ENCODE data around the gene PLTP.
"Not testable (repeated sequence)": the region's sequence is repeated elsewhere in the genome, so short reads cannot be mapped to it uniquely, and the experiment has no call there.

Gene PLTP

GRCh38 chr20:45938727-45939438 lies 26.9 kb upstream of the PLTP start:
- Histone ChIP-seq H3K27me3 (no peaks in the 10 kb centered on the region), H4K20me1 (peaks cover 0 to 52% (median 26%) of the 10 kb centered on the region in 11 experiments; a peak in 14 of 22 replicates), H3K9me3 (replicated peaks in 1 of 11) (no peaks in the 10 kb centered on the region), H3K36me3 (peaks cover 68 to 74% (median 71%) of the 10 kb centered on the region in 11 experiments), H3K4me1 (peaks cover 7 to 42% (median 16%) of the 10 kb centered on the region in 10 experiments), H3K4me3 (no peak overlapping the region), H3K27ac (no peak overlapping the region), H3K4me2 (no peak overlapping the region), H3K9ac (peak overlapping the region in 3 of 11 experiments; percentile 0 to 27 (median 2); a peak in 3 of 22 replicates)
- TF ChIP-seq Cebpa-rat (IDR thresholded peaks at IDR 0.05): no peak

DNA sequence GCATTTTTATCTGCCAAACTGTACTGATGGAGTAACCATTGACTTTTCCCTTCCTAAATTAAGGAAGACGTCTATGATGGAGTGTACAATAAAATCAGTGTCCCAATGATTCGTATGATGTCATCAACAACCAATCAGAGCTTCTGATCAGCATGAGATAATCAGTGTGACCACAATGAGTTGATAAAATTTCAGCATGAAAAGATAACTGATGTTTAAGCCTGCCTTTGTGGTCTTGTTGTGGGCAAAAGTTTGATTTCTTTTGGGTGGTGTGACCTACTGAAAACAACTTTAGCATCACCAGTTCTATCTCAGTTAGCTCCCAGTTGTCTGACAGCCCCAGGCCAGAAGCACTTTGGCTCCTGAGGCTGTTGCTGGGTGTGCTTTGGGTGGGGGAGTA lies 25.8 kb upstream of the PLTP start:
- Histone ChIP-seq H3K36me3 (peaks cover 57 to 63% (median 60%) of the 10 kb centered on the region in 11 experiments), H3K27me3 (no peaks in the 10 kb centered on the region), H3K9ac (peak overlapping the region in 4 of 11 experiments; percentile 0 to 39 (median 14); a peak in 3 of 22 replicates), H3K4me1 (peaks cover 18 to 43% (median 26%) of the 10 kb centered on the region in 10 experiments), H4K20me1 (peaks cover 0 to 63% (median 29%) of the 10 kb centered on the region in 11 experiments; a peak in 15 of 22 replicates), H3K9me3 (replicated peaks in 1 of 11) (no peaks in the 10 kb centered on the region), H3K4me2 (no peak overlapping the region), H3K27ac (peak overlapping the region in 2 of 11 experiments; percentile 10 to 39; a peak in 2 of 22 replicates), H3K4me3 (no peak overlapping the region)
- TF ChIP-seq Cebpa-rat (IDR thresholded peaks at IDR 0.05): no peak

- peak overlapping the region; percentile 77 to 99 (median 86) for H3K4me2 ChIP-seq
- H3K9ac ChIP-seq: peak overlapping the region; percentile 99 to 100 (median 100)
- H3K27ac ChIP-seq: peak overlapping the region; percentile 99 to 100 (median 100)
- no peaks in the 10 kb centered on the region for H3K9me3 ChIP-seq (replicated peaks in 1 of 11)
- peaks cover 0 to 62% (median 29%) of the 10 kb centered on the region in 11 experiments; a peak in 15 of 22 replicates for H4K20me1 ChIP-seq
- peak overlapping the region; percentile 78 to 98 (median 86) for H3K4me3 ChIP-seq
- H3K27me3 ChIP-seq: no peaks in the 10 kb centered on the region
- TF ChIP-seq Cebpa-rat (IDR thresholded peaks at IDR 0.05): no peak
- H3K4me1 ChIP-seq: peaks cover 18 to 44% (median 26%) of the 10 kb centered on the region in 10 experiments
- H3K36me3 ChIP-seq: peaks cover 38 to 42% (median 40%) of the 10 kb centered on the region in 11 experiments
Observed at GRCh38 chr20:45935416-45936046, 23.6 kb upstream of the PLTP start.

DNA sequence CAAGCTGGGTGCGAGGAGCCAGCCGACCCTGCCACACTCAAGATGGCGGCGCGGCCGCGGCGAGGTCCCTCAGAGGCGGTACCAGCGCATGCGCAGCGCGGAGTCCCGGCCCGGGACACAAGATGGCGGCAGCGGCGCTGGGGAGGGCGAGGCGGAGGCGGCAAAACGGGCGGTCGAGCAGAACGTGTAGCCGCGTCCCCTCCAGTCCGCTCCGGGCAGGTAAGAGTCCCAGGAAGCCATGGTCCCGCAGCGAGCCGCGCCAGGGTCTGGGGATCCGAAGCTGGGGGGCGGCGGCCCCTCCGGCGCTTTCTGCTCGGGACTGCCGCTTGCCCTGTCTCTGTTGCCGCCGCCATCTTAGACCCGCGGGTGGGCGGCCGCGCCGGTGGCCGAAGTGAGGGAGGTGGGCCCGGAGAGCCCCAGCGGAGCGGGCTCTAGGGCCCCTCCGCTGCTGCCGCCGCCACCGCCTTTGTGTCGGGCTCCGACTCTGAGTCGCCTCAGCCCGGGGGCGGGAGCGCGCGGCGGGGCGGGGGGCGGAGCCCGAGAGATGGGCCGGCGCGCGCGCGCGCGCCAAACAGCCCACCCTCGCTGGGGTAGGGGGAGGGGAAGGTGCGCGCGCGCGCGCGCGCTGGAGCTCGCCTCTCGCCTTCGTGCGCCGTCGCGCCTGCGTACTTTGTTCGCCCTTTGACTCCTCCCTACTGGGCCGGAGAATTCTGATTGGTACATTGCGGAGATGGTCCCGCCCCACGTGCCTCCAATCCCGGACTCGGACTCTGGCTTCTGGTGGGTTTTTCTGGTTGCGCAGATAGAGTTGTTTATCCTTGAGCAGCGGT lies 22.8 kb upstream of the PLTP start, which contains the start of gene PCIF1:
Gene PCIF1 (plus strand): TSS at position 98 of the 830 bp plus-strand sequence. CDS start 4,317 bp downstream, outside the sequence.
- H3K4me1 ChIP-seq: peaks cover 18 to 44% (median 26%) of the 10 kb centered on the region in 10 experiments

GRCh38 chr20:45934046-45934585 lies 22.2 kb upstream of the PLTP start:
- peak overlapping the region; percentile 84 to 99 (median 92) for H3K4me2 ChIP-seq
- H3K27ac ChIP-seq: peak overlapping the region; percentile 99 to 100 (median 100)
- H3K36me3 ChIP-seq: peaks cover 24 to 27% (median 26%) of the 10 kb centered on the region in 11 experiments
- no peak for TF ChIP-seq Cebpa-rat (IDR thresholded peaks at IDR 0.05)
- H3K27me3 ChIP-seq: no peaks in the 10 kb centered on the region
- no peaks in the 10 kb centered on the region for H3K9me3 ChIP-seq (replicated peaks in 1 of 11)
- peak overlapping the region; percentile 99 to 100 (median 100) for H3K9ac ChIP-seq
- peak overlapping the region; percentile 78 to 98 (median 86) for H3K4me3 ChIP-seq
- H4K20me1 ChIP-seq: peaks cover 0 to 50% (median 29%) of the 10 kb centered on the region in 11 experiments; a peak in 15 of 22 replicates
- peaks cover 18 to 44% (median 26%) of the 10 kb centered on the region in 10 experiments for H3K4me1 ChIP-seq

More for the DNA sequence above, 22.8 kb upstream of the PLTP start, which contains the start of gene PCIF1:
- H3K36me3 ChIP-seq: peaks cover 31 to 34% (median 32%) of the 10 kb centered on the region in 11 experiments
- peak within 1 kb of the TSS; percentile 99 to 100 (median 100) for H3K9ac ChIP-seq
- H3K4me3 ChIP-seq: peak within 1 kb of the TSS; percentile 78 to 98 (median 86)
- no peaks in the 10 kb centered on the region for H3K9me3 ChIP-seq (replicated peaks in 1 of 11)
- H3K4me2 ChIP-seq: peak within 1 kb of the TSS; percentile 84 to 99 (median 93)
- H4K20me1 ChIP-seq: peaks cover 0 to 55% (median 29%) of the 10 kb centered on the region in 11 experiments; a peak in 15 of 22 replicates
- TF ChIP-seq Cebpa-rat (IDR thresholded peaks at IDR 0.05): no peak
- peak within 1 kb of the TSS; percentile 99 to 100 (median 100) for H3K27ac ChIP-seq
- no peaks in the 10 kb centered on the region for H3K27me3 ChIP-seq

- H3K36me3 ChIP-seq: peaks cover 17 to 21% (median 19%) of the 10 kb centered on the region in 11 experiments
- H3K4me2 ChIP-seq: peak overlapping the region; percentile 84 to 99 (median 92)
- H3K4me3 ChIP-seq: peak overlapping the region; percentile 78 to 98 (median 86)
- H3K9me3 ChIP-seq (replicated peaks in 1 of 11): no peaks in the 10 kb centered on the region
- peaks cover 0 to 43% (median 26%) of the 10 kb centered on the region in 11 experiments; a peak in 15 of 22 replicates for H4K20me1 ChIP-seq
- peak overlapping the region; percentile 99 to 100 (median 100) for H3K27ac ChIP-seq
- no peaks in the 10 kb centered on the region for H3K27me3 ChIP-seq
- H3K4me1 ChIP-seq: peaks cover 18 to 39% (median 26%) of the 10 kb centered on the region in 10 experiments
- TF ChIP-seq Cebpa-rat (IDR thresholded peaks at IDR 0.05): no peak
- H3K9ac ChIP-seq: peak overlapping the region; percentile 99 to 100 (median 100)
Observed at GRCh38 chr20:45933266-45934045, 21.5 kb upstream of the PLTP start.

DNA sequence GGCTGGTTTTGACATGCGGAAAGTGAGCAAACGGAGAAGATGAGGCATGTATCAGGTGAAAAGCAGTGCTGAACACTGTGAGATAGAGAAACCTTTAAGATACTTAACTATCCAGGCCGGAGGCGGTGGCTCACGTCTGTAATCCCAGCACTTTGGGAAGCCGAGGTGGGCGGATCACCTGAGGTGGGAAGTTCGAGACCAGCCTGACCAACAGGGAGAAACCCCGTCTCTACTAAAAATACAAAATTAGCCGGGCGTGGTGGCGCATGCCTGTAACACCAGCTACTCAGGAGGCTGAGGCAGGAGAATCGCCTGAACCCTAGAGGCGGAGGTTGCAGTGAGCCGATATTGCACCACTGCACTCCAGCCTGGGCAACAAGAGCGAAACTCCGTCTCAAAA lies 19.7 kb upstream of the PLTP start:
- not testable (repeated sequence) for H3K27ac ChIP-seq; H3K27me3 ChIP-seq; H3K36me3 ChIP-seq; H3K9me3 ChIP-seq (replicated peaks in 1 of 11); H3K9ac ChIP-seq; H3K4me3 ChIP-seq; H3K4me2 ChIP-seq
- Histone ChIP-seq H4K20me1 (peaks cover 0 to 27% (median 15%) of the 10 kb centered on the region in 11 experiments; a peak in 15 of 22 replicates), H3K4me1 (peaks cover 18 to 25% (median 22%) of the 10 kb centered on the region in 10 experiments)
